LHCN-M2 (cell line): Measurements from ENCODE around the gene DCBLD2. TPM values are rescaled to one million over a fixed set of nuclear protein-coding genes. Genes with fewer than 3 reads are reported as not detected.
"Not testable (repeated sequence)": the region's sequence is repeated elsewhere in the genome, so short reads cannot be mapped to it uniquely, and the experiment has no call there.

Experiments used
- DNase-seq: peaks from one replicate; pipeline ENCODE4 v3.0.0-alpha.2; 2012; ENCODE audit warnings: low read depth
- total RNA-seq: library from RNA; depleted of rRNA; stranded (reverse); fragments of >200 nt; gene quantifications from 2 replicates; pipeline ENCODE4 v1.2.3, GENCODE V29; 2014

The DCBLD2 gene
- total RNA-seq, 1 experiment from 2014 or later: 628 TPM

DNA sequence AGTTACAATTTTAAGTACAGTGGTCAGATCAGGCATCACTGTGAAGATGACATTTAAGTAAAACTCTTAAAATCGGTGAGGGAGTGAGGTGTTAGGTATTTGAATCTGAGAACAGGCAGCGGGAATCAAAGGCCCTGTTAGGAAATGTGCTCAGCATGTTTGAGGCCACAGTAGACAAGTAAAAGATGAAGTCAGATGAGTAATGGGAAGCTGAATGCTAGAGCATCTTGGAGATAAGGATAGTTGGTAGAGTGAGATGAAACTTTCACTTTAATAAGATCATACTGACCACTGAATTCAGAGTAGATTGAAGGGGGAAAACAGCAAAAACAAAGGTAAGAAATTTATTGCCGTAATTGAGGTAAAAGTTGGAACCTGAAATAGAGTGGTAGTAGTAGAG lies 61.6 kb downstream of the DCBLD2 start:
- DNase-seq: no peak

GRCh38 chr3:98831060-98831459 lies 70.4 kb downstream of the DCBLD2 start:
- not testable (repeated sequence) for DNase-seq

- DNase-seq: no peak
These were observed 72.2 kb downstream of the DCBLD2 start for GRCh38 chr3:98829246-98829832.

DNA sequence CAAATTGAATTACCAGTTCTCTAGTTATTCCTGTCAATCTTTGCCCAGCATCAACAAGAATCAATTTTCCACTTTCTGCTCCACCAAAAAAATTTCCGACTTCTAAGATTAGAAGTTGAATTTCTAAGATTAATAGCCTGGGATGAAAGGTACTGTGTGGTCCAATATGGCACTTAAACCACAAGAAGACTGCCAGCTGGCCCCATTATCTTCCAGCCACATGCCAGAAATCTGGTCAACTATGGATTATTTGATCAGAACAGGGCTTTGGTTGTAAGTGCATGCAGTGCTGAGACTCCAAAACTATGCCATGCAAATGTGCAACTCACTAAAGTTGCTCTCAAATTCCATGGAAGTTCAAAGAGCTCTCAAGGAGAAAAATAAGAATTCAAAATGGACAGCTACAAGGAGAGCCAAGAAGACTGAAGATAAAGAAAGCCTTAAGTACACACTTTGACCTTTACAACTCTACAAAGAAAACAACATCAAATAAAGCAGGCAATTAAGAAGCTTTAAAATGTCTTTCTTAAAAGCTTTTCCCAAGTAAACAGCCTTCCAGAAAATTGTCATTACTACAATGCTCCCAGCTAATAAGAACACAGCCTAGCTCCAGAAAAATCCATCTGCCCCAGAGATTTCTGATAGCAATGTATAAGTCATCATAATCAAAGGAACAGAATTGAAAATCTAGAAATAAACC lies 74.1 kb downstream of the DCBLD2 start:
- DNase-seq: no peak

DNA sequence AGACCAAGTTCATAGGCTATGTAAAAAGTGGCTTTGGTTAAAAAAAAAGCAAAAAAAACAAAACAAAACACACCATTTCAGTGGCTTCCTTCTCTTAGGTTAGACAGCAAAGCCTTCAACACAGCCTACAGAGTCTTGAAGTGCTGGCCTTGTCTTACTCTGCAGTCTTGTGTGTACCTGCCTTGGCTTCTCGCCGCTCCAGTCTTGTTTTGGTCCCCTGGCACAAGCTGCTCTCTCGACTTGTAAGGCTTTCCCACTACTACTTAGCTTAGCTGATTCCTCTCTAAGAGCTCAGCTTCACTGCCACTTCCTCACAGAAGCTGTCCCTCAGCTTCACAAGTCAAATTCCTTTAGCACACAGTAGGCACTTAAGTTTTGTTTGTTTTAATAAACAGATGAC lies 75.4 kb downstream of the DCBLD2 start:
- DNase-seq: no peak

GRCh38 chr3:98824256-98824655 lies 77.2 kb downstream of the DCBLD2 start:
- no peak for DNase-seq

GRCh38 chr3:98823791-98824190 lies 77.7 kb downstream of the DCBLD2 start:
- DNase-seq: peak; percentile 52

DNA sequence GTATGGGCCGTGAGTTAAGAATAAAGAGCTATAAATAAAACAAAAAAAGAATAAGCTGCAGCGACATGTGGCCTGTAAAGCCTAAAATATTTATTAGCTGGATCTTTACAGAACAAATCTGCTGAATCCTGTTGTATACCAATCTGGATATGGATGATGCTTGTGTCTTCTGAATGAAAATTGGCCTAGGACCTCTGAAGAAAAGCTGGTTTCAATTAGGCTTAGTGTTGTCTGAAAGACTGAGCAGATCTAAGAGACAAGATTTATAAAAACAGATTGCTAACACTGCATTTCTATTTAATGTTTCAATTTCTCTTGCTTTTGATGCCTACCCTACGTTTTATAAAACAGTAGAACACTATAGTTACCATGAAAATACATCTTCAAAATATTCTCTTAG lies 80.4 kb downstream of the DCBLD2 start:
- DNase-seq: no peak

- peak; percentile 57 for DNase-seq
These were observed 83.9 kb downstream of the DCBLD2 start for GRCh38 chr3:98817547-98818041.

- DNase-seq: peak; percentile 56
These were observed 86.6 kb downstream of the DCBLD2 start for GRCh38 chr3:98814817-98815420.

GRCh38 chr3:98812851-98813374 lies 88.6 kb downstream of the DCBLD2 start:
- peak; percentile 38 for DNase-seq

DNA sequence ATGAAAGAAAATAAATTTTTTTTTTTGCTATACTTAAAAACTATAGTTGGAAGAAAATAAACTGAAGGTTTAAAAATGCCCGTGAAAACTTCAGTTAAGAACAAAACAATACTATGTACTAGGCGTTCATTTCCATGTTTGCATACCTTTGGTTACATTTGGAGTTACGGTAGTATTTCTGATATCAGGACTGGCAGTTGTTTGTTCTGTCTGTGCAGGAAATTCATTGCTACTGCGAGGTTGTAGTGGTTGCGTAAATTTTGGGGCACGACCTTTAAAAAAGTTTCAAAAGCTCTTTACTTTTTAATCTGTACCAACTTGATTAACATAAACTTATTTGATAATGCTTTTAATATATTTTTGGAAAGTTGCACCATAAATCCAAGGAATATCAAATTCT lies 90.4 kb downstream of the DCBLD2 start:
- DNase-seq: no peak

DNA sequence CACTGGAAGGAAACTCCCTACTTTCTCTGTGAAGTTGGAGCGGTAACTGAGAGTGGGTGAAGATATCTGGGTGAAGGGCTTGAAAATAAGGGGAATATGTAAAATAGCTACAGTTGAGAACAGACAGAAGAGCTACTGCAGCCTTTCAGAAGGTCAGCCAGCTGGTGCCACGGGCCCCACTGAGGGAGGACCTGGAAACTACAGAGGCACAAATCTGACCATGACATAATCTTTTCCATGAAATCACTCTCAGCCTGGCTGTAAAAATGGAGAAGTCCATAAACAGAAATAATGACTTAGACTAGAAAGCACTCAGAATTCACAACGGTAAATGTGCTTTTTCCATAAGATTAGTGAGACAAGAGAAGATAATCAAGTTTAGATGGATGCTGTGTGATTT lies 91.9 kb downstream of the DCBLD2 start:
- no peak for DNase-seq

GRCh38 chr3:98808071-98808470 lies 93.4 kb downstream of the DCBLD2 start:
- DNase-seq: no peak

GRCh38 chr3:98807561-98807960 lies 93.9 kb downstream of the DCBLD2 start:
- DNase-seq: no peak

- DNase-seq: no peak
These were observed 94.5 kb downstream of the DCBLD2 start for GRCh38 chr3:98807011-98807410.

GRCh38 chr3:98806521-98806920 lies 95.0 kb downstream of the DCBLD2 start:
- DNase-seq: no peak

DNA sequence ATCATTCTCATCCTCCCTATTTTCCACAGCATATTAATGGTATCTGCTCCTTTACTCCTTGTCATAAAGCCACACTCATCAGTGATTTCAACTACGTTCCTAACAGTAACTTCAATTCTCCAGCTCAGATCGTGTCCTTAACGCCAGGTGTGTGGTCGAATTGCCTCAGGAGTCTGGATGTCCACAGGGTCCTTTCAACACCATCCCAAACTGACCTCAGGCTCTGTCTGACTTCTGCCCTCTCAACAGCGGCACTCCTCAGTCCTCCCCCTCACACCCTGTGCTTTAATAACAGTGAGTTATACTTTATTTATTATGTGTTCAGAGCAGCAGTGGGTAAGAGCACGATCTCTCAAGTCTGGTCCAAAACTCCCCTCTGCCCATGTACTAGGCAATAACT lies 95.9 kb downstream of the DCBLD2 start:
- DNase-seq: no peak

DNA sequence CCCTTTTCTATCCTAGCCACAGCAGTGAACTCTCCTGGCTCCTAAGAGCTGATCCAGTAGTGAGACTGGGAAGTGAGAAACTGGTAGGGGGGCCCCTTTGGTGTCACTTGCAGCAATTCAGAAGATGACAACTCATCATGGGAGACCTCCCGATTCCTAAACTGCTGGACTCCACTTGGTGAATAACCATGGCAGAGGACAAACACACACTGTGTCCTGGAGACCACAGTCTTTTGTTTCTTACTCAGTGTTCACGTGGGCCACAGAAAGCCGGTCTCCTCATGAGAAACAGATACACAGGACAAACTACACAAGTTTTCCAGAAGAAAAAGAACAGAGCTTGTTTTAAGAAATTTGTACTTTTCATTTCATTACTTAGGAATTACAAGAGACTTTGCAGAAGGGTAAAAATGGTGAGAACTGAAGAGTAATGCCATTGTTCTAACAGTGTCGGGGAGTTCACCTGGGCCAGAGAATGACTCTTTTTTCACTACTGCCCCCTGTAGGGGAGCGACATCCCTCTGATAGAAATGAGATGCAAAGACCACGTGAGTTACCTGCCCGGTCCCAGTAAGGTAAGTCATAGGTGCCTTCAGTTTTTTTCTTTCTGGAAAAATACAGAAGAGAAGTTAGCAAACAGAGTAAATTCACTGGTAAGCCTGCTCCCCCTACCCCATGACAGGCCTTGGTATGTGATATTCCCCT lies 100.3 kb downstream of the DCBLD2 start:
- DNase-seq: no peak

- DNase-seq: no peak
These were observed 101.1 kb downstream of the DCBLD2 start for GRCh38 chr3:98800401-98800800.

- DNase-seq: no peak
These were observed 102.0 kb downstream of the DCBLD2 start for GRCh38 chr3:98799479-98799878.

DNA sequence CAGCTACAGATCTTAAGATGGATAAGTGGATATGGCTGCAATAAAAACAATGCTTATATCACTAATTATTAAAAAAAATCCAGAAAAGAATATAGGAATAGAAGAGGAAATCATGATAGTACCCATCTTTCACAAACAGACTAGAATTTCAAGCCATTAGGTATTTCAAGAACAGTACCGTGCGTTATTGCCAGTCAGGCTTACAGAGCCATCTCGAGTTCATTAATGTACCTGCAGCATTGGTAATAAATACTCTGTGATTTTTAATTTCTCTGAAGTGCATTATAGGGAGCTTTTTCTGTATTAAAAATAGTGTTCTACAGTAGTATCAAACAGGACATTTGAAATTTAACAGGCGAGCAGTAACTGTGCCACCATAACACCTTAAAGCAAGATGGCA lies 102.7 kb downstream of the DCBLD2 start:
- DNase-seq: no peak
